ENCODE results near the gene RALGPS1.

DNA sequence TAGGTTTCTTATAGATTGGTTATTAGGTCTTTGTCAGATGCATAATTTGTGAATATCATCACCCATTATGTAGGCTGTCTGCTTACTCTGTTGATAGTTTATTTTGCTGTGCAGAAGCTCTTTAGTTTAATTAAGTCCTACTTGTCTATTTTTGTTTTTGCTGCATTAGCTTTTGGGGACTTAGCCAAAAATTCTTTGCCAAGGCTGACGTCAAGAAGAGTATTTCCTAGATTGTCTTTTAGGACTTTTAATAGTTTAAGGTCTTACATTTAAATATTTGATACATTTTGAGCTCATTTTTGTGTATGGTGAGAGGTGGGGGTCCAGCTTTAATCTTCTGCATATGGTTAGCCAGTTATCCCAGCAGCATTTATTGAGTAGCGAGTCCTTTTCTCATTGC is 232.7 kb downstream of the RALGPS1 start:
- TF ChIP-seq, protein P1, sequence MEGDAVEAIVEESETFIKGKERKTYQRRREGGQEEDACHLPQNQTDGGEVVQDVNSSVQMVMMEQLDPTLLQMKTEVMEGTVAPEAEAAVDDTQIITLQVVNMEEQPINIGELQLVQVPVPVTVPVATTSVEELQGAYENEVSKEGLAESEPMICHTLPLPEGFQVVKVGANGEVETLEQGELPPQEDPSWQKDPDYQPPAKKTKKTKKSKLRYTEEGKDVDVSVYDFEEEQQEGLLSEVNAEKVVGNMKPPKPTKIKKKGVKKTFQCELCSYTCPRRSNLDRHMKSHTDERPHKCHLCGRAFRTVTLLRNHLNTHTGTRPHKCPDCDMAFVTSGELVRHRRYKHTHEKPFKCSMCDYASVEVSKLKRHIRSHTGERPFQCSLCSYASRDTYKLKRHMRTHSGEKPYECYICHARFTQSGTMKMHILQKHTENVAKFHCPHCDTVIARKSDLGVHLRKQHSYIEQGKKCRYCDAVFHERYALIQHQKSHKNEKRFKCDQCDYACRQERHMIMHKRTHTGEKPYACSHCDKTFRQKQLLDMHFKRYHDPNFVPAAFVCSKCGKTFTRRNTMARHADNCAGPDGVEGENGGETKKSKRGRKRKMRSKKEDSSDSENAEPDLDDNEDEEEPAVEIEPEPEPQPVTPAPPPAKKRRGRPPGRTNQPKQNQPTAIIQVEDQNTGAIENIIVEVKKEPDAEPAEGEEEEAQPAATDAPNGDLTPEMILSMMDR (IDR thresholded peaks at IDR 0.05; ENCODE audit: low read depth, low read length, poor library complexity, severe bottlenecking): no peak
- TF ChIP-seq EZH2phosphoT487 (IDR thresholded peaks at IDR 0.05; ENCODE audit: borderline replicate concordance, low read length): no peak

Data from DOHH2 (cell line).